Head of caudate nucleus (tissue), 42 donors: Measurements from ENCODE around the gene TNKS1BP1.
"Not testable (repeated sequence)": the region's sequence is repeated elsewhere in the genome, so short reads cannot be mapped to it uniquely, and the experiment has no call there.

Source experiments
- DNase-seq, 42 donors: peaks; one replicate each; pipeline versions ENCODE4 v3.0.0 to v3.0.0-alpha.2; 2020 to 2021; ENCODE audit warnings: mixed read lengths in 7 of 42
- intact Hi-C: fragments of 100-400 bp; cut with DNase I; formaldehyde crosslinking; loops from one replicate; pipeline ENCODE4 v1.15.0; 2022

Gene TNKS1BP1

GRCh38 chr11:57356268-57356667 lies 31.5 kb upstream of the TNKS1BP1 start:
- intact Hi-C loops: no loop called here
- DNase-seq: no peak

GRCh38 chr11:57354699-57355098 lies 29.9 kb upstream of the TNKS1BP1 start:
- no peak for DNase-seq
- intact Hi-C loops: no loop called here

GRCh38 chr11:57353852-57354251 lies 29.1 kb upstream of the TNKS1BP1 start:
- no peak for DNase-seq
- intact Hi-C loops: no loop called here

- DNase-seq: no peak
- intact Hi-C loops: no loop called here
Observed at GRCh38 chr11:57353446-57353845, 28.7 kb upstream of the TNKS1BP1 start.

- no peak for DNase-seq
- intact Hi-C loops: no loop called here
Observed at GRCh38 chr11:57353036-57353435, 28.3 kb upstream of the TNKS1BP1 start.

- intact Hi-C loops: loop anchor here (5.0 kb wide), 1 partner anchor 178 kb away; no protein-coding TSS in a partner anchor
- peak in 41 of 42 donors; percentile 38 to 89 (median 72) for DNase-seq
Observed at GRCh38 chr11:57349491-57350274, 24.9 kb upstream of the TNKS1BP1 start.

- intact Hi-C loops: loop anchor here (5.0 kb wide), 1 partner anchor 179 kb away; no protein-coding TSS in a partner anchor
- DNase-seq: no peak
Observed at GRCh38 chr11:57348636-57349313, 24.0 kb upstream of the TNKS1BP1 start.

- DNase-seq: no peak
- intact Hi-C loops: loop anchor here (5.0 kb wide), 1 partner anchor 179 kb away; no protein-coding TSS in a partner anchor
Observed at GRCh38 chr11:57348052-57348451, 23.3 kb upstream of the TNKS1BP1 start.

- no peak for DNase-seq
- intact Hi-C loops: loop anchor here (5.0 kb wide), 1 partner anchor 180 kb away; no protein-coding TSS in a partner anchor
Observed at GRCh38 chr11:57347336-57347735, 22.6 kb upstream of the TNKS1BP1 start.

GRCh38 chr11:57345555-57346211 lies 20.9 kb upstream of the TNKS1BP1 start:
- intact Hi-C loops: loop anchor here (5.0 kb wide), 1 partner anchor 182 kb away; no protein-coding TSS in a partner anchor
- DNase-seq: peak; percentile 58 to 92 (median 80)

GRCh38 chr11:57344826-57345225 lies 20.1 kb upstream of the TNKS1BP1 start:
- intact Hi-C loops: loop anchor here (5.0 kb wide), 1 partner anchor 182 kb away; no protein-coding TSS in a partner anchor
- no peak for DNase-seq

GRCh38 chr11:57343825-57344224 lies 19.1 kb upstream of the TNKS1BP1 start:
- no peak for DNase-seq
- intact Hi-C loops: no loop called here

- intact Hi-C loops: no loop called here
- DNase-seq: no peak
Observed at GRCh38 chr11:57342702-57343101, 17.9 kb upstream of the TNKS1BP1 start.

GRCh38 chr11:57341250-57341808 lies 16.6 kb upstream of the TNKS1BP1 start:
- intact Hi-C loops: no loop called here
- no peak for DNase-seq

- DNase-seq: no peak
- intact Hi-C loops: no loop called here
Observed at GRCh38 chr11:57340039-57340615, 15.4 kb upstream of the TNKS1BP1 start.

GRCh38 chr11:57339328-57339727 lies 14.6 kb upstream of the TNKS1BP1 start:
- DNase-seq: no peak

GRCh38 chr11:57338142-57338541 lies 13.4 kb upstream of the TNKS1BP1 start, which contains the start of gene P2RX3:
P2RX3 (plus strand) TSS chr11:57338352; CDS start chr11:57338551, 199 bp downstream.
- no peak for DNase-seq
- intact Hi-C loops: loop anchor here (5.0 kb wide), 2 partner anchors 194 to 309 kb away; partner anchors contain the start of genes TIMM10 and YPEL4

More at GRCh38 chr11:57339328-57339727, 14.6 kb upstream of the TNKS1BP1 start:
- intact Hi-C loops: loop anchor here (5.0 kb wide), 2 partner anchors 193 to 308 kb away; partner anchors contain the start of genes TIMM10 and YPEL4

- DNase-seq: not testable (repeated sequence)
- intact Hi-C loops: loop anchor here (5.0 kb wide), 2 partner anchors 195 to 310 kb away; partner anchors contain the start of genes TIMM10 and YPEL4
Observed at GRCh38 chr11:57336856-57337255, 12.1 kb upstream of the TNKS1BP1 start.
